ENCODE measurements around the gene LRRC7. TPM values are rescaled to one million over a fixed set of nuclear protein-coding genes. Genes with fewer than 3 reads are reported as not detected.

Gene LRRC7
- total and polyA plus RNA-seq, 2 donors (not counting 1 experiment from before 2014, with no cell fraction given), result 0.03 TPM; not detected in 1

DNA sequence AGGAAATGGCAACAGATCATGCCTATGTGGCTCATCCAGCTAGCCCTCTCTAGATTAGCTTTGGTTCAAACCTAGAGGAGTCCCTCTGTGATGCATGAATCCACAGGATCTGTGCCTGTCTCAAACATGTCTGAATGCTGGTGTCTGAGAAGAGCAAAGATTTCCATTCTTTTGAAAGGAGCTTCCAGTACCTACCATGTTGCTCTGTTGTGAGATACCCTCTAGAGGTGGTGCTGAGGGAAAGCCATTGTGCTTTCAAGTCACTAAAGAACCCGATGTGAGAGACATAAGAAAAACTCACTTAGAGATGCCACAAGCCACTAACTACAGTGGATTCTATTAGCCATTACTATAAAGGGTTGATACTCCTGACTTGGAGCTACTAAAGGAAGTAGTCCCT is 534.1 kb downstream of the LRRC7 start:
- no peak overlapping the region for H2AFZ ChIP-seq (ENCODE audit: low read length)
- H3K9ac ChIP-seq (ENCODE audit: insufficient read depth, low read length), result no peak overlapping the region
- H3K4me1 ChIP-seq (ENCODE audit: control insufficient read depth, extremely low read depth, insufficient read depth, low read length), result no peaks in the 10 kb centered on the region
- no peak overlapping the region for H3K4me3 ChIP-seq (replicated peaks in 1 of 4; ENCODE audit: control extremely low read depth in 1 of 4, insufficient read depth in 1 of 4, low read depth in 3 of 4, low read length in 4 of 4)
- no peaks in the 10 kb centered on the region for H4K20me1 ChIP-seq (ENCODE audit: control insufficient read depth, extremely low read depth, insufficient read depth, low read length)
- no peak for DNase-seq (ENCODE audit: low read depth in 2 of 2)
- no peak overlapping the region for H3K27ac ChIP-seq (ENCODE audit: insufficient read depth, low read length)
- no peaks in the 10 kb centered on the region for H3K36me3 ChIP-seq (ENCODE audit: control insufficient read depth, insufficient read depth, low read length)
- no peaks in the 10 kb centered on the region for H3K79me2 ChIP-seq (ENCODE audit: control insufficient read depth, insufficient read depth, low read length)
- no peaks in the 10 kb centered on the region for H3K9me3 ChIP-seq (ENCODE audit: control insufficient read depth, insufficient read depth, low read depth, low read length)
- no peak overlapping the region for H3K4me2 ChIP-seq (ENCODE audit: extremely low read depth, insufficient read depth, low read length)
- H3K27me3 ChIP-seq (ENCODE audit: control insufficient read depth, insufficient read depth, low read length), result no peaks in the 10 kb centered on the region
- TF ChIP-seq, protein P1, sequence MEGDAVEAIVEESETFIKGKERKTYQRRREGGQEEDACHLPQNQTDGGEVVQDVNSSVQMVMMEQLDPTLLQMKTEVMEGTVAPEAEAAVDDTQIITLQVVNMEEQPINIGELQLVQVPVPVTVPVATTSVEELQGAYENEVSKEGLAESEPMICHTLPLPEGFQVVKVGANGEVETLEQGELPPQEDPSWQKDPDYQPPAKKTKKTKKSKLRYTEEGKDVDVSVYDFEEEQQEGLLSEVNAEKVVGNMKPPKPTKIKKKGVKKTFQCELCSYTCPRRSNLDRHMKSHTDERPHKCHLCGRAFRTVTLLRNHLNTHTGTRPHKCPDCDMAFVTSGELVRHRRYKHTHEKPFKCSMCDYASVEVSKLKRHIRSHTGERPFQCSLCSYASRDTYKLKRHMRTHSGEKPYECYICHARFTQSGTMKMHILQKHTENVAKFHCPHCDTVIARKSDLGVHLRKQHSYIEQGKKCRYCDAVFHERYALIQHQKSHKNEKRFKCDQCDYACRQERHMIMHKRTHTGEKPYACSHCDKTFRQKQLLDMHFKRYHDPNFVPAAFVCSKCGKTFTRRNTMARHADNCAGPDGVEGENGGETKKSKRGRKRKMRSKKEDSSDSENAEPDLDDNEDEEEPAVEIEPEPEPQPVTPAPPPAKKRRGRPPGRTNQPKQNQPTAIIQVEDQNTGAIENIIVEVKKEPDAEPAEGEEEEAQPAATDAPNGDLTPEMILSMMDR (conservative IDR thresholded peaks at IDR 0.05 in 1 of 2, IDR thresholded peaks at IDR 0.05 in 1 of 2; ENCODE audit: low read depth in 1 of 2, low read length in 2 of 2), result no peak
- no peak for TF ChIP-seq EZH2 (IDR thresholded peaks at IDR 0.05; ENCODE audit: low read length, missing control alignments)

DNA sequence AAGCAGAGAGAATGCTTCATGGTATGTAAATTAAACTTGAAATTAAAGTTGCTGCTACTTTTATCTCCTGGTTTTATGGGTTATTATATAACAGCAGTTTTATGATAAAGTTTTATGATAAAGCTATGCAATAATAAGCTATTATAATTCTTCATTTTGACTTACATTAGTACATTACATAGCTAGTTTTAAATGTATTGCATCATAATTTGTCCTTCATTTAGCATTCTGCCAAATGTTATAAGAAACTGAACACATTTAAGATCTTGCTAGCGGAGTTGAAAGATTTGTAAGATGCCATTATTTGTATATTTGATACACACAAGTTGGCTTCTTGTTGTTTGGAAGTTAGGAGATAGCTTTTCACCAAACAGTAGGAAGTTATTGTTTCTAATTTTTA is 536.0 kb downstream of the LRRC7 start:
- no peaks in the 10 kb centered on the region for H3K27me3 ChIP-seq (ENCODE audit: control insufficient read depth, insufficient read depth, low read length)
- H3K9me3 ChIP-seq (ENCODE audit: control insufficient read depth, insufficient read depth, low read depth, low read length), result no peaks in the 10 kb centered on the region
- no peaks in the 10 kb centered on the region for H4K20me1 ChIP-seq (ENCODE audit: control insufficient read depth, extremely low read depth, insufficient read depth, low read length)
- no peak overlapping the region for H2AFZ ChIP-seq (ENCODE audit: low read length)
- no peak overlapping the region for H3K4me3 ChIP-seq (replicated peaks in 1 of 4; ENCODE audit: control extremely low read depth in 1 of 4, insufficient read depth in 1 of 4, low read depth in 3 of 4, low read length in 4 of 4)
- no peak overlapping the region for H3K4me2 ChIP-seq (ENCODE audit: extremely low read depth, insufficient read depth, low read length)
- no peak overlapping the region for H3K27ac ChIP-seq (ENCODE audit: insufficient read depth, low read length)
- no peaks in the 10 kb centered on the region for H3K79me2 ChIP-seq (ENCODE audit: control insufficient read depth, insufficient read depth, low read length)
- TF ChIP-seq EZH2 (IDR thresholded peaks at IDR 0.05; ENCODE audit: low read length, missing control alignments), result no peak
- TF ChIP-seq, protein P1 (conservative IDR thresholded peaks at IDR 0.05 in 1 of 2, IDR thresholded peaks at IDR 0.05 in 1 of 2; ENCODE audit: low read depth in 1 of 2, low read length in 2 of 2), result no peak
- peak in 1 of 2 donors; percentile 6 for DNase-seq (ENCODE audit: low read depth in 2 of 2)
- H3K4me1 ChIP-seq (ENCODE audit: control insufficient read depth, extremely low read depth, insufficient read depth, low read length), result no peaks in the 10 kb centered on the region
- H3K36me3 ChIP-seq (ENCODE audit: control insufficient read depth, insufficient read depth, low read length), result no peaks in the 10 kb centered on the region
- H3K9ac ChIP-seq (ENCODE audit: insufficient read depth, low read length), result no peak overlapping the region

DNA sequence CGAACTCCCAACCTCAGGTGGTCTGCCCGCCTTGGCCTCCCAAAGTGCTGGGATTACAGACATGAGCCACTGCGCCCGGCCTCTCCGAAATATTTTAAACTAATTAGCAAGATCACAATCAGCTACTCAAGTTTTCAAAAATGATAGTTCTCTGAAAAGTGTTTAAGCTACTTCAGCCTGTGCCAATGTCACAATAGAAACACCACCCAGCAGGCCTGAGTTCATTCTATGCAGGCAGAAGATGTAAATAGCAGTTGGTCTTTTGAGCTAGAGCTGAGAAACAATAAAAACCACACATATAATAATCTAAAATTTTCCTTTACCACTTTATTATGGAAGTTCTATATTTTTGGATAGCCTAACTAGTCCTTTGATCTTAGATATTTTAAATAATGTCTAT is 541.5 kb downstream of the LRRC7 start:
- H3K4me3 ChIP-seq (replicated peaks in 1 of 4; ENCODE audit: control extremely low read depth in 1 of 4, insufficient read depth in 1 of 4, low read depth in 3 of 4, low read length in 4 of 4), result no peak overlapping the region
- H3K4me2 ChIP-seq (ENCODE audit: extremely low read depth, insufficient read depth, low read length), result no peak overlapping the region
- H3K36me3 ChIP-seq (ENCODE audit: control insufficient read depth, insufficient read depth, low read length), result no peaks in the 10 kb centered on the region
- no peaks in the 10 kb centered on the region for H3K4me1 ChIP-seq (ENCODE audit: control insufficient read depth, extremely low read depth, insufficient read depth, low read length)
- TF ChIP-seq, protein P1 (conservative IDR thresholded peaks at IDR 0.05 in 1 of 2, IDR thresholded peaks at IDR 0.05 in 1 of 2; ENCODE audit: low read depth in 1 of 2, low read length in 2 of 2), result no peak
- TF ChIP-seq EZH2 (IDR thresholded peaks at IDR 0.05; ENCODE audit: low read length, missing control alignments), result no peak
- H3K27me3 ChIP-seq (ENCODE audit: control insufficient read depth, insufficient read depth, low read length), result no peaks in the 10 kb centered on the region
- DNase-seq (ENCODE audit: low read depth in 2 of 2), result no peak
- no peaks in the 10 kb centered on the region for H3K79me2 ChIP-seq (ENCODE audit: control insufficient read depth, insufficient read depth, low read length)
- H3K9me3 ChIP-seq (ENCODE audit: control insufficient read depth, insufficient read depth, low read depth, low read length), result no peaks in the 10 kb centered on the region
- no peaks in the 10 kb centered on the region for H4K20me1 ChIP-seq (ENCODE audit: control insufficient read depth, extremely low read depth, insufficient read depth, low read length)
- H3K9ac ChIP-seq (ENCODE audit: insufficient read depth, low read length), result no peak overlapping the region
- no peak overlapping the region for H2AFZ ChIP-seq (ENCODE audit: low read length)
- H3K27ac ChIP-seq (ENCODE audit: insufficient read depth, low read length), result no peak overlapping the region

Measured in fibroblast of lung (primary cell).